NCI-H1694 (cell line): Measurements from ENCODE around the gene NOX4.
"Not testable (repeated sequence)": the region's sequence is repeated elsewhere in the genome, so short reads cannot be mapped to it uniquely, and the experiment has no call there.

ENCODE experiments used
- DNase-seq: peaks from one replicate; lab custom pipeline; 2025; lab: John Stamatoyannopoulos, UW

The NOX4 gene

GRCh38 chr11:89295023-89295422 lies 196.2 kb downstream of the NOX4 start:
- not testable (repeated sequence) for DNase-seq

DNA sequence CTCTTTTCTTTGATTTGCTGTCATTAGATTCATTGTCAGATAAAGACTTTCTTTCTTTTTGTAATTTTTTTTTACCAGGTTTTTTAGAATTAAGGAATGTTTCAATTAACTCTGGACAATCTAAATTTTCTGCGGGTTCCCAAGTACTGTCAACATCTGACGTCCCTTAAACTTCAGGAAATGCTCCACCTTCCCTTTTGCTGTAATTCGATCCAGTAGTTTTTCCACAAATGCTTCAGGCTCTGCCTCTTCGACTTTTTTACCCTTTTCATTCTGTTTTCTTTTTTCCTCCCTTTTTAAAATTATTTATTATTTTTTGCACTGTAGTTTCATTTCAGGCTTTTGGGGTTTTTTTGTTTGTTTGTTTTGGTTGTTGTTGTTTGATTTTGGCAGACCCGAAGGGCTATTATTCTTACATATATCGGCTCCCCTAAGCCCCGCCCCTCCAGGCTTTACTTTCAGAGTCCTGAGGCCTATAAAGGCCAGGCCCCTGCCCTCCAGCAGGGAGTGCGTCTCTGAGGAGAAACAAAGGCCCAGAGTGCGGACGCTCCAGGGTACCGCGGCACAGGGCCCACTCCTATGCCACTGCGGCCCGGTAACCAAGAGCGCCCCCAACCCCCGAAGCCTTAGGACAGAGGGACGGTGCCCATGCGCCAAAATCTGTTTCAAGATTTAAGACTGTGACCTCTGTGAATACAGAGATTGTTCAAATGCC lies 197.1 kb downstream of the NOX4 start:
- DNase-seq: no peak

DNA sequence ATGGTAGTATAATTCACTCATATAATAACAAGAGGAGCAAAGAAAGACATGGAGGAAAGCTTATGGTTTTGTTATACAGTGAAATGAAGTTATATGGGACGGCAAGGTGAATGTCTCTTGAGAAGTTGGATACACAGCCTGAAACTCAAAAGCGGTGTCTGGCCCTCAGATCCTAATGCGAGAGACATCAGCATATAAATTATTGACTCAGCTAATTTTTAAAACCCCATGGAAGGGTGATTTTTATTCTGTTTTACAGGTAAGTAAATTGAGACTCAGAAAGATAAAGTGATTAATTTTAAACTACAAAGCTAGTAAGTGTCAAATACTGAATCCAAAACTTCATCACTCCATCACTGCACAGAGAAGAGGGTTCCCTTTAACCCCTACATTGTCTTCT lies 203.2 kb downstream of the NOX4 start:
- not testable (repeated sequence) for DNase-seq

DNA sequence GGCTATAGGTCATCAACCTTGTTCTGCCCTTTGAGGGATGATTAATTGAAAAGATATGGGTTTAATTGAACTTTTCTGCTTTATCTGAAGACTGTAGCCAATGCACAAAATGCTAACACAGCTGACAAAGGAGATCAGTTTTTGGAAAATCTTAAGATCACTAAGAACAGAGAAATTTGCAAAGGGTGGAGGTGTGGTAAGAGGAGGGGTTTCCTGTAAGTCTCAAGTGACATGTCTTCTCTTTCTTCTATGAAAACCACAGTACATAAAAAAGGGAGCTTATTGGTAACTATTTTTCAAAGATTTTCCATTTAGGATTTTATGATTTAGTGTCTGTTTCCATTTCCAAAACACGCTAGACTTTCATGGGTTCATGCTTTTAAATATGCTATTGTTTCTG lies 204.6 kb downstream of the NOX4 start:
- DNase-seq: not testable (repeated sequence)

DNA sequence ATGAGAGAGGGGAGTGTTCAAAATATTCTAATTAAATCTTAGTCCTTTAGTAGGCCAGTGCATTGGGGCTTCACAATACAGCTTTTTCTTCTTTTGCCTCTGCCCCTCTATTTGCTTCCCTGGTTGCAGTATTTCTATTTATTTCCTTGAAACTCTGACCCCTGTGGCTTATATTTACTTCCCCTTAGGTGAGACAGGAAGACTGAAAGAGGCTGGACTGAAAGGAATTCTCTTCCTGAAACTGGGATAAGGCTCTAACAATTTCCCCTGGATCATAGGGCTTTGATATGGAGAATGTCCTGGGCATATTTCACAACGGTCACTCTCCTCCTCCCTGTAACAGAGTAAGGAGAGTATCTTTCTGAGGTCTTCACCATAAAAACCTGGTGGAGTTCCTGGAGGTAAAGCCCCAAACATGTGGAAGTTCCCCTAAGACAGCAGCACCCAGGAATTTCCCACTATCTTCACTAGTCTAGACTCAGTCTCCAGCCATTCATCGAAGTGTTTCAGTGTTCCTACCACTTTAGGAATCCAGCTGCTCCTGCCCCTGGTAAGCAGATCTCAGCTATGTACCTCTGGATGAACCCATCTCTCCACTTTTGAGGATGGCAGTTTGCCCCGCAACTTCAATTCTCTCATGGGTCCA lies 210.0 kb downstream of the NOX4 start:
- DNase-seq: not testable (repeated sequence)

DNA sequence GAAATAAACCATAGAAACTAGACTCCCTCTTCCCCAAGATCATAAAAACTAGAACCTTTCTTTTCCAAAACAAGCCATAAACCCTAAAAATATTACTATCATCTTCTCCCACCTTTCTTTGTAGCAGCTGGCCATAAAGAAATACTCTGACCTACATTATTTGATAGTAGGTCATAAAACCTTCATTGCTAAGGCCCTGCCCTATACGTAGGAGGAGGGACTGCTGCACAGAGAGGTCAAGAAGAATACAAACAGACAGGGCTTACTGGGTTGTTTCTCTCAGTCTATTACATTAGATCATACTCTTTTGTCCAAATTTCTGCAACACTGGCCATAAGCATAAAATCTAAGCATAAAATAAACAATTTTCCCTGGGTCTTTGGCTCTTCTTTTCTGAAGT lies 212.0 kb downstream of the NOX4 start:
- no peak for DNase-seq

DNA sequence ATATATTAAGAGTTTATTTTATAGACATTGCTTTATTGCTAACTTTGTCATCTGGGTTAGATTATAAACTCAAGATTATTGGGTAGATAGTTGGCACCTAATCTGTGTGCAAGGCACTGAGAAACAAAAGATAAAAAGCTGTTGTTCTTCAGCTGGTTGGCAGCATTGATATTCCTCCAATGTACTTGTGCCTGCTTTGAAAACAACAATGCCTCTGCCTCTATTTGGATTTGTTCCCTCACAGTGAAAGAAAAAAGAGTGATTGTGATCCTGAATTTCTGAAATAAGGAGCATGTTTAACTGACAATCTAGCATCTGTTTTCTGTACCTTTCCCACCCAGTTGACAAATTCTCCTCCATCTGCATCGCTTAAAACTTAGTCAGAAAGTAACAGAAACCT lies 215.2 kb downstream of the NOX4 start:
- DNase-seq: no peak
